ENCODE data around the gene CX3CL1.

CX3CL1 gene

GRCh38 chr16:57405097-57405496 is 32.8 kb downstream of the CX3CL1 start:
- DNase-seq (ENCODE audit: low spot score): no peak

GRCh38 chr16:57406881-57407280 is 34.6 kb downstream of the CX3CL1 start:
- DNase-seq (ENCODE audit: low spot score): no peak

GRCh38 chr16:57407521-57408353 is 35.4 kb downstream of the CX3CL1 start:
- no peak for DNase-seq (ENCODE audit: low spot score)

GRCh38 chr16:57409065-57409464 is 36.8 kb downstream of the CX3CL1 start:
- DNase-seq (ENCODE audit: low spot score): no peak

- DNase-seq (ENCODE audit: low spot score): no peak
Observed at GRCh38 chr16:57409870-57410587, 37.7 kb downstream of the CX3CL1 start.

GRCh38 chr16:57411362-57411976 is 39.2 kb downstream of the CX3CL1 start:
- no peak for DNase-seq (ENCODE audit: low spot score)

- no peak for DNase-seq (ENCODE audit: low spot score)
Observed at GRCh38 chr16:57412584-57412983, 40.3 kb downstream of the CX3CL1 start.

- no peak for DNase-seq (ENCODE audit: low spot score)
Observed at GRCh38 chr16:57413301-57413730, 41.0 kb downstream of the CX3CL1 start.

- no peak for DNase-seq (ENCODE audit: low spot score)
Observed at GRCh38 chr16:57413733-57414132, 41.4 kb downstream of the CX3CL1 start.

- no peak for DNase-seq (ENCODE audit: low spot score)
Observed at GRCh38 chr16:57416084-57416483, 43.8 kb downstream of the CX3CL1 start.

- no peak for DNase-seq (ENCODE audit: low spot score)
Observed at GRCh38 chr16:57419506-57419905, 47.2 kb downstream of the CX3CL1 start.

- peak; percentile 35 for DNase-seq (ENCODE audit: low spot score)
Observed at GRCh38 chr16:57422026-57422944, 50.0 kb downstream of the CX3CL1 start.

- DNase-seq (ENCODE audit: low spot score): no peak
Observed at GRCh38 chr16:57423152-57423551, 50.9 kb downstream of the CX3CL1 start.

GRCh38 chr16:57424583-57424982 is 52.3 kb downstream of the CX3CL1 start:
- no peak for DNase-seq (ENCODE audit: low spot score)

- DNase-seq (ENCODE audit: low spot score): no peak
Observed at GRCh38 chr16:57426356-57426755, 54.1 kb downstream of the CX3CL1 start.

- no peak for DNase-seq (ENCODE audit: low spot score)
Observed at GRCh38 chr16:57427307-57427706, 55.0 kb downstream of the CX3CL1 start.

- no peak for DNase-seq (ENCODE audit: low spot score)
Observed at GRCh38 chr16:57427824-57428223, 55.5 kb downstream of the CX3CL1 start.

- DNase-seq (ENCODE audit: low spot score): no peak
Observed at GRCh38 chr16:57430955-57431354, 58.7 kb downstream of the CX3CL1 start.

- DNase-seq (ENCODE audit: low spot score): no peak
Observed at GRCh38 chr16:57432505-57432904, 60.2 kb downstream of the CX3CL1 start.

GRCh38 chr16:57432989-57433388 is 60.7 kb downstream of the CX3CL1 start:
- DNase-seq (ENCODE audit: low spot score): no peak

GRCh38 chr16:57434003-57434402 is 61.7 kb downstream of the CX3CL1 start:
- no peak for DNase-seq (ENCODE audit: low spot score)

Measured in HuH-7.5 (cell line).